Heart left ventricle (tissue), 13 donors: ENCODE data around the gene RPS23.

Experiments used
- POLR2A ChIP-seq, 2 donors: fragments of 450-650 bp; IDR thresholded peaks; one replicate each; pipeline ENCODE4 v1.6.1; 2017; ENCODE audit warnings: antibody characterized with exemption in 2 of 2, mild to moderate bottlenecking in 2 of 2, moderate library complexity in 2 of 2
- TF ChIP-seq, protein P1 (sequence below), 12 donors: fragments of 200-600 bp; sonication (generic) in 4 of 12; IDR thresholded peaks; one replicate each; pipeline versions ENCODE4 v1.5.0 to v1.8.0; 2018 to 2022; ENCODE audit warnings: antibody characterized with exemption in 12 of 12, mild to moderate bottlenecking in 5 of 12
- donor health status: ischemic (EF 13 %, LVEDD 7.1; RV severe dilation, severe dysfunction).
- donor health status: DM: no; HTN: yes; CAD: no.
- donor health status: DM: no; HTN: no; CAD: no.
- donor health status: ischemic (EF 25% LVEDD 6.9; RV normal size, moderate dysfunction).
- donor health status: ischemic (EF 25% LVEDD 5.7; RV mildly dilated, moderate dysfunction).
- donor health status: ischemic (EF 35%, LVEDD 5.7; RV mildly dilated, moderate dysfunction).
- donor health status: nonischemic (EF 11% LVEDD 7.7; RV severe dilation, severe dysfunction).
- donor health status: DM: yes; HTN: yes; CAD: no.
- donor health status: PGD.
- donor health status: ischemic (EF 29% LVEDD 5.4; RV normal size, mild dysfunction).
- donor health status: nonischemic (EF 23%, LVEDD 6.1; RV moderate dilation, normal function).

DNA sequence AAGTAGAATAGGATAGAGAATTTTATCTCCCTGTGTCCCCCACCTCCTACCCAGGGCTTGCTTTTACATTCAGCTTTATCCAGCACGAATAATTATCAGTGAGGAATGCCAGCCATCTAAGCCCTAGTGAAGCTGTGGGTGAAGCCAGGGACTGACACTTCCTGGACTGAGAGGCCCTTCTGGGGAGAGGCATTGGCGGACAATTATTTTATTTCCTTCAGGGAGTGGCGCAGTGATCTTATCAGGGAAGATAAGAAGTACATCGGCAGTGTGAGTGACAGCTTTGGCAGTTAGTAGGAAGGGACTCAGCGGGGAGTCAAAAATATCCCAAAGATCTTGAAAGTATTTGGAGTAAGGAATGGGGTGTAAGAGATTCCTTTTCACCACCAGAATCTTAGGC lies 34.9 kb upstream of the RPS23 start:
- TF ChIP-seq, protein P1, sequence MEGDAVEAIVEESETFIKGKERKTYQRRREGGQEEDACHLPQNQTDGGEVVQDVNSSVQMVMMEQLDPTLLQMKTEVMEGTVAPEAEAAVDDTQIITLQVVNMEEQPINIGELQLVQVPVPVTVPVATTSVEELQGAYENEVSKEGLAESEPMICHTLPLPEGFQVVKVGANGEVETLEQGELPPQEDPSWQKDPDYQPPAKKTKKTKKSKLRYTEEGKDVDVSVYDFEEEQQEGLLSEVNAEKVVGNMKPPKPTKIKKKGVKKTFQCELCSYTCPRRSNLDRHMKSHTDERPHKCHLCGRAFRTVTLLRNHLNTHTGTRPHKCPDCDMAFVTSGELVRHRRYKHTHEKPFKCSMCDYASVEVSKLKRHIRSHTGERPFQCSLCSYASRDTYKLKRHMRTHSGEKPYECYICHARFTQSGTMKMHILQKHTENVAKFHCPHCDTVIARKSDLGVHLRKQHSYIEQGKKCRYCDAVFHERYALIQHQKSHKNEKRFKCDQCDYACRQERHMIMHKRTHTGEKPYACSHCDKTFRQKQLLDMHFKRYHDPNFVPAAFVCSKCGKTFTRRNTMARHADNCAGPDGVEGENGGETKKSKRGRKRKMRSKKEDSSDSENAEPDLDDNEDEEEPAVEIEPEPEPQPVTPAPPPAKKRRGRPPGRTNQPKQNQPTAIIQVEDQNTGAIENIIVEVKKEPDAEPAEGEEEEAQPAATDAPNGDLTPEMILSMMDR (IDR thresholded peaks at IDR 0.05), result no peak
- no peak for TF ChIP-seq POLR2A (IDR thresholded peaks at IDR 0.05)
